K562 (cell line): Measurements from ENCODE around the gene RHO. TPM values are rescaled to one million over a fixed set of nuclear protein-coding genes. Genes with fewer than 3 reads are reported as not detected.
A peak's percentile ranks its signal among the peaks of the same experiment; 100 is the strongest.

Experiments used
- ATAC-seq: fragments of 200-7000 bp; cut with Tn5 transposase; 3 replicates; pipeline ENCODE4 v1.9.1; 2020; ENCODE audit warnings: moderate library complexity
- BruUV-seq: library from RNA; stranded (reverse); fragments of 400-500 nt; replicated peaks from 2 replicates; lab custom pipeline; 2021; lab: Mats Ljungman, UMichigan
- CTCF ChIA-PET: fragments of 300-600 bp; formaldehyde crosslinking; extraction: SDS; loops from one replicate; lab custom pipeline; 2021; ENCODE audit warnings: low intra/inter-chr PET ratio; lab: Yijun Ruan, JAX
- POLR2A ChIA-PET: fragments of 300-600, 350-650 bp; sonication (Branson Sonifier 250); formaldehyde crosslinking; extraction: SDS; loops from one replicate; lab custom pipeline; 2021; ENCODE audit warnings: antibody characterized with exemption, inconsistent platforms; lab: Yijun Ruan, JAX
- DNase-seq, 4 experiments: peaks; one replicate each; pipeline versions ENCODE4 v3.0.0 to v3.0.0-alpha.2; 2011 to 2018; ENCODE audit warnings: low spot score in 3 of 4, mixed read lengths in 3 of 4; ENCODE audit errors: extremely low read depth in 1 of 4
- FAIRE-seq: peaks from 2 replicates; lab custom pipeline; 2011; peaks lifted over from hg19 to GRCh38; lab: Jason Lieb, UNC
- H2AFZ ChIP-seq: 2 replicates; pipeline ENCODE4 v1.6.0; 2011; ENCODE audit warnings: low read depth, low read length, control low read depth, inconsistent platforms
- H3K27ac ChIP-seq: fragments of 200-600 bp; 3 replicates; pipeline ENCODE4 v1.8.0; 2011; ENCODE audit warnings: low read depth, mild to moderate bottlenecking, control low read depth, inconsistent platforms, low read length, moderate library complexity, mixed read lengths; ENCODE audit errors: extremely low read depth
- H3K27me3 ChIP-seq, 2 experiments: fragments of 300-600 bp in 1 of 2; 2 replicates in 1 of 2; 3 replicates in 1 of 2; pipeline versions ENCODE4 v1.6.0 to v1.8.0; 2011; ENCODE audit warnings: inconsistent platforms in 2 of 2, low read length in 2 of 2, mild to moderate bottlenecking in 1 of 2, mixed read lengths in 1 of 2, moderate library complexity in 1 of 2; ENCODE audit not compliant: control insufficient read depth in 2 of 2, insufficient read depth in 2 of 2
- H3K36me3 ChIP-seq: fragments of 300-600 bp; 3 replicates; pipeline ENCODE4 v1.8.0; 2011; ENCODE audit warnings: mild to moderate bottlenecking, low read length, inconsistent platforms; ENCODE audit not compliant: control insufficient read depth, insufficient read depth
- H3K4me1 ChIP-seq, 2 experiments: fragments of 200-600 bp in 1 of 2; replicated peaks in 1 of 2; 2 replicates in 1 of 2; 3 replicates in 1 of 2; pipeline versions ENCODE4 v1.5.1 to v1.8.0; 2011; ENCODE audit warnings: inconsistent platforms in 2 of 2, low read length in 2 of 2, mild to moderate bottlenecking in 1 of 2, mixed read lengths in 1 of 2, moderate library complexity in 1 of 2; ENCODE audit not compliant: control insufficient read depth in 2 of 2, insufficient read depth in 2 of 2
- H3K4me2 ChIP-seq: 2 replicates; pipeline ENCODE4 v1.6.1; 2011; ENCODE audit warnings: low read length, control low read depth, inconsistent platforms, mixed read lengths; ENCODE audit not compliant: insufficient read depth
- H3K4me3 ChIP-seq: fragments of 200-600 bp; sonication (generic), shearing (Covaris generic); 2 replicates; pipeline ENCODE4 v1.5.1; 2016; ENCODE audit warnings: control low read depth, inconsistent platforms
- H3K79me2 ChIP-seq: fragments of 200-600 bp; 3 replicates; pipeline ENCODE4 v1.8.0; 2011; ENCODE audit warnings: low read length, inconsistent platforms; ENCODE audit not compliant: control insufficient read depth, insufficient read depth
- H3K9ac ChIP-seq, 2 experiments: 2 replicates each; pipeline versions ENCODE4 v1.6.0 to v1.6.1; 2011; ENCODE audit warnings: low read depth in 2 of 2, low read length in 2 of 2, control low read depth in 1 of 2, inconsistent platforms in 1 of 2, mild to moderate bottlenecking in 1 of 2, mixed read lengths in 1 of 2; ENCODE audit not compliant: insufficient read depth in 1 of 2
- H3K9me1 ChIP-seq: one replicate; pipeline ENCODE4 v1.6.0; 2011; ENCODE audit warnings: inconsistent platforms, mild to moderate bottlenecking, low read length, moderate library complexity; ENCODE audit not compliant: control insufficient read depth, insufficient read depth
- H3K9me3 ChIP-seq: replicated peaks from 2 replicates; pipeline ENCODE4 v1.5.1; 2011; ENCODE audit warnings: low read depth, low read length, inconsistent platforms; ENCODE audit not compliant: control insufficient read depth, insufficient read depth
- H4K20me1 ChIP-seq: replicated peaks from 2 replicates; pipeline ENCODE4 v1.6.1; 2011; ENCODE audit warnings: low read length, inconsistent platforms, mixed read lengths; ENCODE audit not compliant: control insufficient read depth, insufficient read depth
- NR2C1 ChIP-seq, 2 experiments: fragments of 450-650 bp; IDR thresholded peaks; 2 replicates each; pipeline ENCODE4 v1.6.1; 2017; ENCODE audit warnings: mild to moderate bottlenecking in 2 of 2, antibody characterized with exemption in 1 of 2, inconsistent platforms in 1 of 2, missing compliant biosample characterization in 1 of 2, missing genetic modification characterization in 1 of 2
- NR2C2 ChIP-seq, 2 experiments: fragments of 200-800 bp in 1 of 2; sonication (Bioruptor generic) in 1 of 2; sonication (generic) in 1 of 2; formaldehyde crosslinking in 1 of 2; IDR thresholded peaks; 2 replicates each; pipeline versions ENCODE4 v1.6.1 to v1.8.0; 2016 to 2022; ENCODE audit warnings: mild to moderate bottlenecking in 1 of 2, missing compliant biosample characterization in 1 of 2, missing genetic modification characterization in 1 of 2, missing genetic modification reagents in 1 of 2
- RBM25 ChIP-seq: fragments of 200-400 bp; formaldehyde crosslinking; IDR thresholded peaks from 2 replicates; pipeline ENCODE4 v1.6.1; 2018; ENCODE audit warnings: low read length, low read depth, moderate library complexity; ENCODE audit not compliant: severe bottlenecking
- WGBS: fragments of 100-300 bp; shearing (Covaris generic); methylation state at CpG from one replicate; pipeline ENCODE4 v1.1.6; 2016; ENCODE audit warnings: low coverage, mixed read lengths; ENCODE audit not compliant: insufficient coverage; ENCODE audit errors: missing lambda C conversion rate; 5-methylcytosine and 5-hydroxymethylcytosine counted together
- in situ Hi-C: fragments of 300-500 bp; cut with MboI; formaldehyde crosslinking; loops from 4 replicates; pipeline ENCODE4 v1.15.0; 2018; ENCODE audit warnings: inconsistent platforms, mixed read lengths
- intact Hi-C: fragments of 100-400 bp; cut with micrococcal nuclease; formaldehyde crosslinking; loops from 2 replicates; pipeline ENCODE4 v1.14.2; 2022
- polyA plus RNA-seq, 8 experiments: library from polyadenylated mRNA; depleted of rRNA in 4 of 8; stranded (reverse) in 5 of 8; unstranded in 3 of 8; fragments of >200 nt; fragmentation: Nextera tagmentation in 2 of 8; fragmentation: Illumina TruSeq in 1 of 8; extraction: Ambion mirVana in 2 of 8; extraction: Trizol in 1 of 8; gene quantifications; 2 replicates each; pipeline versions ENCODE4 v1.2.1 to v1.2.3, GENCODE V29; 2011 to 2014; ENCODE audit warnings: inconsistent platforms in 1 of 8, missing spikeins in 1 of 8
- total RNA-seq, 7 experiments: library from RNA; depleted of rRNA in 6 of 7; stranded (reverse); fragments of >200 nt in 6 of 7; fragmentation: Illumina TruSeq in 2 of 7; extraction: Trizol in 2 of 7; gene quantifications; 2 replicates each; pipeline versions ENCODE4 v1.2.1 to v1.2.3, GENCODE V29; 2011 to 2021; ENCODE audit warnings: low replicate concordance in 1 of 7
- TF ChIP-seq, protein P1 (sequence below): fragments of 450-650 bp; formaldehyde crosslinking; IDR thresholded peaks from 2 replicates; pipeline ENCODE4 v1.4.0; 2020; ENCODE audit warnings: mild to moderate bottlenecking, moderate library complexity
- TF ChIP-seq, protein P2 (sequence below): sonication (generic); formaldehyde crosslinking; IDR thresholded peaks from 2 replicates; pipeline ENCODE4 v1.8.0; 2022; ENCODE audit warnings: missing genetic modification reagents, mild to moderate bottlenecking, moderate library complexity, borderline replicate concordance

The RHO gene
- total and polyA plus RNA-seq, 9 of the 15 experiments (the other 6 are each of a cell fraction or from before 2014, with no cell fraction given) = not detected

DNA sequence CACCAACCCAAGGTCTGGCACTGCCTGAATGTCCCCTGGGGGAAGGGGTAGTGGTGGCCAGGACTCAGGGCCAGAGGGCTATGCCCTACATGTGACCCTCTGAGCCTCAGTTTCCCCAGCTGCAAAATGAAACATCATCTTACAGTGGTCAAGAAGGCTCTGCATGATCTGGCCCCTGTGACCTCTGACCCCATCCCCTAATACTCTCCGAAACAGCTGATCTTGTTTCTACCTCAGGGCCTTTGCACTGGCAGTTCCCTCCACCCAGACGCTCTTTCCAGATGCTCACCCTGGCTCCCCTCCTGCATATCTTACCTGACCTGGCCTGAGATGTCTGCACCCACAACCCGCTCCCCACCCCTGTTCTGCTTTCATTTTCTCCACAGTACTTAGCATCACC, 56.2 kb downstream of the RHO start:
- Histone ChIP-seq H3K9me3 (no peaks in the 10 kb centered on the region), H3K4me1 (peaks cover 9 to 49% of the 10 kb centered on the region in 2 experiments; a peak in 4 of 5 replicates), H3K4me3 (no peak overlapping the region), H2AFZ (no peak overlapping the region), H4K20me1 (no peaks in the 10 kb centered on the region), H3K9me1 (no peaks in the 10 kb centered on the region), H3K79me2 (no peaks in the 10 kb centered on the region; the same call in 2 of the 3 replicates), H3K36me3 (peaks cover 22% of the 10 kb centered on the region; the same call in 2 of the 3 replicates), H3K27me3 (no peaks in the 10 kb centered on the region), H3K4me2 (no peak overlapping the region), H3K27ac (no peak overlapping the region), H3K9ac (no peak overlapping the region)
- ChIA-PET CTCF (no interaction called here), POLR2A (no interaction called here)
- 93% methylated on average over 2 of the region's 3 CpGs for WGBS
- DNase-seq (no peak), ATAC-seq (no peak), FAIRE-seq (no peak)
- peak; percentile 13; the same call in 1 of the 2 replicates for TF ChIP-seq NR2C2 (CRISPR knock-in tag; IDR thresholded peaks at IDR 0.05)
- peak; percentile 19; the same call in 1 of the 2 replicates for TF ChIP-seq NR2C2 (tag; IDR thresholded peaks at IDR 0.05)
- TF ChIP-seq RBM25 = peak; percentile 29
- peak; percentile 54; the same call in 1 of the 2 replicates for TF ChIP-seq NR2C1 (IDR thresholded peaks at IDR 0.05)
- TF ChIP-seq NR2C1 (tag; IDR thresholded peaks at IDR 0.05) = peak; percentile 63
- TF ChIP-seq, protein P1, sequence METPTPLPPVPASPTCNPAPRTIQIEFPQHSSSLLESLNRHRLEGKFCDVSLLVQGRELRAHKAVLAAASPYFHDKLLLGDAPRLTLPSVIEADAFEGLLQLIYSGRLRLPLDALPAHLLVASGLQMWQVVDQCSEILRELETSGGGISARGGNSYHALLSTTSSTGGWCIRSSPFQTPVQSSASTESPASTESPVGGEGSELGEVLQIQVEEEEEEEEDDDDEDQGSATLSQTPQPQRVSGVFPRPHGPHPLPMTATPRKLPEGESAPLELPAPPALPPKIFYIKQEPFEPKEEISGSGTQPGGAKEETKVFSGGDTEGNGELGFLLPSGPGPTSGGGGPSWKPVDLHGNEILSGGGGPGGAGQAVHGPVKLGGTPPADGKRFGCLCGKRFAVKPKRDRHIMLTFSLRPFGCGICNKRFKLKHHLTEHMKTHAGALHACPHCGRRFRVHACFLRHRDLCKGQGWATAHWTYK (CRISPR knock-in tag) = no peak
- TF ChIP-seq, protein P2, sequence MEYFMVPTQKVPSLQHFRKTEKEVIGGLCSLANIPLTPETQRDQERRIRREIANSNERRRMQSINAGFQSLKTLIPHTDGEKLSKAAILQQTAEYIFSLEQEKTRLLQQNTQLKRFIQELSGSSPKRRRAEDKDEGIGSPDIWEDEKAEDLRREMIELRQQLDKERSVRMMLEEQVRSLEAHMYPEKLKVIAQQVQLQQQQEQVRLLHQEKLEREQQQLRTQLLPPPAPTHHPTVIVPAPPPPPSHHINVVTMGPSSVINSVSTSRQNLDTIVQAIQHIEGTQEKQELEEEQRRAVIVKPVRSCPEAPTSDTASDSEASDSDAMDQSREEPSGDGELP (CRISPR knock-in tag) = peak; percentile 44; the same call in 1 of the 2 replicates
- in situ Hi-C loops = no loop called here
- intact Hi-C loops = no loop called here
- no TSS peak for BruUV-seq

Other genes with a start within 250 kb of the RHO start
- 23.5 and 36.1 TPM in 2 replicates for gene HMCES, start 249.8 kb upstream of the RHO start, total RNA-seq (2014; rRNA removed)
- gene HMCES, start 249.8 kb upstream of the RHO start, total RNA-seq (2014; rRNA removed; fragmentation: Illumina TruSeq; extraction: Trizol) = 18.8 and 20.2 TPM in 2 replicates
- 18.1 and 20.6 TPM in 2 replicates for gene HMCES, start 249.8 kb upstream of the RHO start, total RNA-seq (2015; rRNA removed; fragmentation: Illumina TruSeq; extraction: Trizol)
- gene HMCES, start 249.8 kb upstream of the RHO start, total RNA-seq (2021) = 34.7 and 42.6 TPM in 2 replicates
- gene HMCES, start 249.8 kb upstream of the RHO start, polyA plus RNA-seq (2011; rRNA removed) = 21.7 and 24.8 TPM in 2 replicates
- 45.3 and 46.9 TPM in 2 replicates for gene HMCES, start 249.8 kb upstream of the RHO start, polyA plus RNA-seq (2014; fragmentation: Illumina TruSeq; extraction: Trizol)
- gene HMCES, start 249.8 kb upstream of the RHO start, polyA plus RNA-seq (2014; fragmentation: Nextera tagmentation; extraction: Ambion mirVana) = 10 to 100 TPM; 23.0 to 25.2 TPM
- gene HMCES, start 249.8 kb upstream of the RHO start, polyA plus RNA-seq (2014; rRNA removed) = 26.7 and 27.6 TPM in 2 replicates
- gene EFCAB12, start 100.0 kb upstream of the RHO start, total RNA-seq (2014; rRNA removed) = 0.45 and 0.54 TPM in 2 replicates
- gene EFCAB12, start 100.0 kb upstream of the RHO start, total RNA-seq (2014; rRNA removed; fragmentation: Illumina TruSeq; extraction: Trizol) = 0.29 and 0.44 TPM in 2 replicates
- gene EFCAB12, start 100.0 kb upstream of the RHO start, total RNA-seq (2015; rRNA removed; fragmentation: Illumina TruSeq; extraction: Trizol) = 0.72 and 0.76 TPM in 2 replicates
- gene EFCAB12, start 100.0 kb upstream of the RHO start, total RNA-seq (2021) = 0.95 and 1.1 TPM in 2 replicates
- 0.56 and 0.57 TPM in 2 replicates for gene EFCAB12, start 100.0 kb upstream of the RHO start, polyA plus RNA-seq (2011; rRNA removed)
- 0.76 and 0.95 TPM in 2 replicates for gene EFCAB12, start 100.0 kb upstream of the RHO start, polyA plus RNA-seq (2014; fragmentation: Illumina TruSeq; extraction: Trizol)
- under 1 TPM in 1 of 2 experiments, not detected in 1; 0.08 TPM for gene EFCAB12, start 100.0 kb upstream of the RHO start, polyA plus RNA-seq (2014; fragmentation: Nextera tagmentation; extraction: Ambion mirVana)
- 0.56 and 0.69 TPM in 2 replicates for gene EFCAB12, start 100.0 kb upstream of the RHO start, polyA plus RNA-seq (2014; rRNA removed)
- gene MBD4, start 88.7 kb upstream of the RHO start, total RNA-seq (2014; rRNA removed) = 28.4 and 32.8 TPM in 2 replicates
- gene MBD4, start 88.7 kb upstream of the RHO start, total RNA-seq (2014; rRNA removed; fragmentation: Illumina TruSeq; extraction: Trizol) = 41.7 and 49.6 TPM in 2 replicates
- 47.4 and 55.1 TPM in 2 replicates for gene MBD4, start 88.7 kb upstream of the RHO start, total RNA-seq (2015; rRNA removed; fragmentation: Illumina TruSeq; extraction: Trizol)
- gene MBD4, start 88.7 kb upstream of the RHO start, total RNA-seq (2021) = 36.3 and 37.9 TPM in 2 replicates
- 60.2 and 63.9 TPM in 2 replicates for gene MBD4, start 88.7 kb upstream of the RHO start, polyA plus RNA-seq (2011; rRNA removed)
- 43.5 and 49.1 TPM in 2 replicates for gene MBD4, start 88.7 kb upstream of the RHO start, polyA plus RNA-seq (2014; fragmentation: Illumina TruSeq; extraction: Trizol)
- gene MBD4, start 88.7 kb upstream of the RHO start, polyA plus RNA-seq (2014; fragmentation: Nextera tagmentation; extraction: Ambion mirVana) = 10 to 100 TPM; 13.3 to 16.6 TPM
- 39.0 and 48.0 TPM in 2 replicates for gene MBD4, start 88.7 kb upstream of the RHO start, polyA plus RNA-seq (2014; rRNA removed)
- 7.0 and 8.8 TPM in 2 replicates for gene IFT122, start 88.4 kb upstream of the RHO start, total RNA-seq (2014; rRNA removed)
- gene IFT122, start 88.4 kb upstream of the RHO start, total RNA-seq (2014; rRNA removed; fragmentation: Illumina TruSeq; extraction: Trizol) = 7.1 and 8.4 TPM in 2 replicates
- gene IFT122, start 88.4 kb upstream of the RHO start, total RNA-seq (2015; rRNA removed; fragmentation: Illumina TruSeq; extraction: Trizol) = 7.7 and 8.2 TPM in 2 replicates
- 11.1 and 12.9 TPM in 2 replicates for gene IFT122, start 88.4 kb upstream of the RHO start, total RNA-seq (2021)
- 11.5 and 15.5 TPM in 2 replicates for gene IFT122, start 88.4 kb upstream of the RHO start, polyA plus RNA-seq (2011; rRNA removed)
- gene IFT122, start 88.4 kb upstream of the RHO start, polyA plus RNA-seq (2014; fragmentation: Illumina TruSeq; extraction: Trizol) = 8.4 and 9.0 TPM in 2 replicates
- 1 to 10 TPM; 2.4 to 7.0 TPM for gene IFT122, start 88.4 kb upstream of the RHO start, polyA plus RNA-seq (2014; fragmentation: Nextera tagmentation; extraction: Ambion mirVana)
- 9.6 and 11.1 TPM in 2 replicates for gene IFT122, start 88.4 kb upstream of the RHO start, polyA plus RNA-seq (2014; rRNA removed)
- gene H1-8, start 14.5 kb downstream of the RHO start, total RNA-seq (2014; rRNA removed) = not detected in 2 replicates
- gene H1-8, start 14.5 kb downstream of the RHO start, total RNA-seq (2014; rRNA removed; fragmentation: Illumina TruSeq; extraction: Trizol) = not detected in 2 replicates
- not detected in 2 replicates for gene H1-8, start 14.5 kb downstream of the RHO start, total RNA-seq (2015; rRNA removed; fragmentation: Illumina TruSeq; extraction: Trizol)
- gene H1-8, start 14.5 kb downstream of the RHO start, total RNA-seq (2021) = not detected in 2 replicates
- gene H1-8, start 14.5 kb downstream of the RHO start, polyA plus RNA-seq (2011; rRNA removed) = not detected in 2 replicates
- not detected in 2 replicates for gene H1-8, start 14.5 kb downstream of the RHO start, polyA plus RNA-seq (2014; fragmentation: Illumina TruSeq; extraction: Trizol)
- not detected for gene H1-8, start 14.5 kb downstream of the RHO start, polyA plus RNA-seq (2014; fragmentation: Nextera tagmentation; extraction: Ambion mirVana)
- not detected in 2 replicates for gene H1-8, start 14.5 kb downstream of the RHO start, polyA plus RNA-seq (2014; rRNA removed)
- 10.6 and 17.2 TPM in 2 replicates for gene PLXND1, start 78.0 kb downstream of the RHO start, total RNA-seq (2014; rRNA removed)
- gene PLXND1, start 78.0 kb downstream of the RHO start, total RNA-seq (2014; rRNA removed; fragmentation: Illumina TruSeq; extraction: Trizol) = 8.4 and 11.2 TPM in 2 replicates
- gene PLXND1, start 78.0 kb downstream of the RHO start, total RNA-seq (2015; rRNA removed; fragmentation: Illumina TruSeq; extraction: Trizol) = 18.6 and 18.8 TPM in 2 replicates
- 28.1 and 28.2 TPM in 2 replicates for gene PLXND1, start 78.0 kb downstream of the RHO start, total RNA-seq (2021)
- 14.0 and 18.1 TPM in 2 replicates for gene PLXND1, start 78.0 kb downstream of the RHO start, polyA plus RNA-seq (2011; rRNA removed)
- gene PLXND1, start 78.0 kb downstream of the RHO start, polyA plus RNA-seq (2014; fragmentation: Illumina TruSeq; extraction: Trizol) = 28.8 and 33.3 TPM in 2 replicates
- gene PLXND1, start 78.0 kb downstream of the RHO start, polyA plus RNA-seq (2014; fragmentation: Nextera tagmentation; extraction: Ambion mirVana) = under 1 TPM; 0.34 to 0.70 TPM
- 24.8 and 24.9 TPM in 2 replicates for gene PLXND1, start 78.0 kb downstream of the RHO start, polyA plus RNA-seq (2014; rRNA removed)